Astrocyte (in vitro differentiated cells and primary cell): ENCODE data around the gene PLEKHA7. TPM values are rescaled to one million over a fixed set of nuclear protein-coding genes. Genes with fewer than 3 reads are reported as not detected.

ENCODE experiments used
- DNase-seq: peaks from one replicate; pipeline ENCODE4 v3.0.0-alpha.2; 2010; ENCODE audit warnings: low read depth
- FAIRE-seq: peaks from 2 replicates; lab custom pipeline; 2011; peaks lifted over from hg19 to GRCh38; lab: Jason Lieb, UNC
- H2AFZ ChIP-seq: 2 replicates; pipeline ENCODE4 v1.6.0; 2012; ENCODE audit warnings: low read depth, low read length, inconsistent platforms
- H3K27ac ChIP-seq: 2 replicates; pipeline ENCODE4 v1.5.1; 2011; ENCODE audit warnings: low read depth, low read length, inconsistent platforms
- H3K27me3 ChIP-seq: 2 replicates; pipeline ENCODE4 v1.6.0; 2011; ENCODE audit warnings: low read length, inconsistent platforms; ENCODE audit not compliant: insufficient read depth
- H3K36me3 ChIP-seq: 2 replicates; pipeline ENCODE4 v1.5.1; 2011; ENCODE audit warnings: low read length, inconsistent platforms; ENCODE audit not compliant: insufficient read depth
- H3K4me1 ChIP-seq: 2 replicates; pipeline ENCODE4 v1.5.1; 2011; ENCODE audit warnings: low read length, inconsistent platforms; ENCODE audit not compliant: insufficient read depth
- H3K4me2 ChIP-seq: 2 replicates; pipeline ENCODE4 v1.6.0; 2012; ENCODE audit warnings: low read length, inconsistent platforms
- H3K4me3 ChIP-seq: 2 replicates; pipeline ENCODE4 v1.5.1; 2011; ENCODE audit warnings: low read depth, mild to moderate bottlenecking, low read length, inconsistent platforms; ENCODE audit not compliant: insufficient read depth
- H3K79me2 ChIP-seq: 2 replicates; pipeline ENCODE4 v1.6.0; 2012; ENCODE audit warnings: mild to moderate bottlenecking, low read length, inconsistent platforms; ENCODE audit not compliant: insufficient read depth
- H3K9ac ChIP-seq: 2 replicates; pipeline ENCODE4 v1.6.0; 2012; ENCODE audit warnings: mild to moderate bottlenecking, low read length, inconsistent platforms
- H3K9me3 ChIP-seq: 2 replicates; pipeline ENCODE4 v1.5.1; 2012; ENCODE audit warnings: low read depth, mild to moderate bottlenecking, low read length, inconsistent platforms; ENCODE audit not compliant: insufficient read depth
- H4K20me1 ChIP-seq: 2 replicates; pipeline ENCODE4 v1.6.0; 2012; ENCODE audit warnings: low read length, inconsistent platforms; ENCODE audit not compliant: insufficient read depth
- H3K27ac Mint-ChIP-seq: one replicate; pipeline ENCODE4 v1.8.0; 2021; ENCODE audit warnings: mild to moderate bottlenecking, mixed read lengths; ENCODE audit not compliant: unreplicated experiment
- H3K27me3 Mint-ChIP-seq: one replicate; pipeline ENCODE4 v1.8.0; 2021; ENCODE audit warnings: low read depth, mixed read lengths; ENCODE audit not compliant: unreplicated experiment
- H3K36me3 Mint-ChIP-seq: one replicate; pipeline ENCODE4 v1.8.0; 2021; ENCODE audit warnings: low read depth, mixed read lengths; ENCODE audit not compliant: unreplicated experiment
- H3K4me1 Mint-ChIP-seq: one replicate; pipeline ENCODE4 v1.8.0; 2021; ENCODE audit warnings: low read depth, mixed read lengths; ENCODE audit not compliant: unreplicated experiment
- H3K4me3 Mint-ChIP-seq: one replicate; pipeline ENCODE4 v1.8.0; 2021; ENCODE audit warnings: mild to moderate bottlenecking, moderate library complexity, mixed read lengths; ENCODE audit not compliant: unreplicated experiment
- H3K9me3 Mint-ChIP-seq: one replicate; pipeline ENCODE4 v1.8.0; 2021; ENCODE audit warnings: mild to moderate bottlenecking, mixed read lengths; ENCODE audit not compliant: unreplicated experiment
- CTCF ChIP-seq: IDR thresholded peaks from 2 replicates; pipeline ENCODE4 v1.5.1; 2011; ENCODE audit warnings: low read depth, mild to moderate bottlenecking, inconsistent platforms, low read length, moderate library complexity; ENCODE audit not compliant: insufficient read depth
- EZH2 ChIP-seq: IDR thresholded peaks from 2 replicates; pipeline ENCODE4 v1.6.1; 2012; ENCODE audit warnings: mild to moderate bottlenecking, low read length, inconsistent platforms; ENCODE audit not compliant: insufficient read depth
- total RNA-seq: library from RNA; stranded (reverse); gene quantifications from 2 replicates; pipeline ENCODE4 v1.2.1, GENCODE V29; 2021

PLEKHA7 gene
- total RNA-seq, 1 donor from 2014 or later = 5.7 TPM

GRCh38 chr11:16938061-16938460 is 76.2 kb downstream of the PLEKHA7 start:
- DNase-seq (no peak), FAIRE-seq (no peak)
- H3K9me3 Mint-ChIP-seq = no peaks in the 10 kb centered on the region
- Histone ChIP-seq H3K4me1 (no peaks in the 10 kb centered on the region), H3K4me2 (no peak overlapping the region), H4K20me1 (no peaks in the 10 kb centered on the region), H3K4me3 (no peak overlapping the region), H3K36me3 (no peaks in the 10 kb centered on the region), H3K27me3 (no peaks in the 10 kb centered on the region), H3K79me2 (no peaks in the 10 kb centered on the region), H3K9me3 (no peaks in the 10 kb centered on the region), H2AFZ (no peak overlapping the region), H3K27ac (no peak overlapping the region), H3K9ac (no peak overlapping the region)
- H3K4me3 Mint-ChIP-seq = no peak overlapping the region
- no peaks in the 10 kb centered on the region for H3K36me3 Mint-ChIP-seq
- peaks cover 10% of the 10 kb centered on the region for H3K4me1 Mint-ChIP-seq
- no peaks in the 10 kb centered on the region for H3K27me3 Mint-ChIP-seq
- no peak overlapping the region for H3K27ac Mint-ChIP-seq
- TF ChIP-seq EZH2 (no peak), CTCF (no peak)

GRCh38 chr11:16936643-16937042 is 77.6 kb downstream of the PLEKHA7 start:
- no peaks in the 10 kb centered on the region for H4K20me1 ChIP-seq
- no peaks in the 10 kb centered on the region for H3K36me3 Mint-ChIP-seq
- FAIRE-seq (no peak), DNase-seq (peak; percentile 32)
- no peak overlapping the region for H3K4me3 Mint-ChIP-seq
- H3K27ac Mint-ChIP-seq = no peak overlapping the region
- no peak for TF ChIP-seq EZH2
- TF ChIP-seq CTCF = no peak
- no peak overlapping the region for H3K4me3 ChIP-seq
- H3K27ac ChIP-seq = no peak overlapping the region
- no peak overlapping the region for H3K9ac ChIP-seq
- H3K4me2 ChIP-seq = no peak overlapping the region
- no peaks in the 10 kb centered on the region for H3K9me3 ChIP-seq
- no peaks in the 10 kb centered on the region for H3K27me3 Mint-ChIP-seq
- no peaks in the 10 kb centered on the region for H3K9me3 Mint-ChIP-seq
- no peaks in the 10 kb centered on the region for H3K27me3 ChIP-seq
- H3K4me1 Mint-ChIP-seq = peaks cover 10% of the 10 kb centered on the region
- H3K4me1 ChIP-seq = no peaks in the 10 kb centered on the region
- H3K79me2 ChIP-seq = no peaks in the 10 kb centered on the region
- H2AFZ ChIP-seq = no peak overlapping the region
- no peaks in the 10 kb centered on the region for H3K36me3 ChIP-seq

GRCh38 chr11:16935518-16936302 is 78.5 kb downstream of the PLEKHA7 start:
- H3K27me3 Mint-ChIP-seq = no peaks in the 10 kb centered on the region
- no peak for TF ChIP-seq EZH2
- TF ChIP-seq CTCF = peak; percentile 70
- Histone ChIP-seq H4K20me1 (no peaks in the 10 kb centered on the region), H3K27ac (no peak overlapping the region), H3K9ac (no peak overlapping the region), H3K9me3 (no peaks in the 10 kb centered on the region), H3K79me2 (no peaks in the 10 kb centered on the region), H3K4me1 (no peaks in the 10 kb centered on the region), H3K4me2 (no peak overlapping the region), H3K36me3 (no peaks in the 10 kb centered on the region), H3K27me3 (no peaks in the 10 kb centered on the region), H2AFZ (no peak overlapping the region), H3K4me3 (no peak overlapping the region)
- no peaks in the 10 kb centered on the region for H3K36me3 Mint-ChIP-seq
- no peak for DNase-seq
- H3K9me3 Mint-ChIP-seq = no peaks in the 10 kb centered on the region
- no peak overlapping the region for H3K27ac Mint-ChIP-seq
- H3K4me3 Mint-ChIP-seq = no peak overlapping the region
- H3K4me1 Mint-ChIP-seq = peaks cover 10% of the 10 kb centered on the region
- FAIRE-seq = no peak
